Measurements from ENCODE around the gene NSUN2. TPM values are rescaled to one million over a fixed set of nuclear protein-coding genes. Genes with fewer than 3 reads are reported as not detected.

NSUN2 gene
- total RNA-seq: 41.5 TPM

GRCh38 chr5:6632888-6633468, at the start of gene NSUN2, which contains the start of gene SRD5A1:
Gene NSUN2 (minus strand): TSS chr5:6633044. CDS start chr5:6632979, 65 bp downstream.
Gene SRD5A1 (plus strand): TSS chr5:6633440. CDS start chr5:6633577, 137 bp downstream.

Other genes with a start within 250 kb of the NSUN2 start
- gene UBE2QL1, start 184.2 kb downstream of the NSUN2 start, total RNA-seq: 6.5 TPM
- 13.5 TPM for gene SRD5A1, start 396 bp upstream of the NSUN2 start, total RNA-seq
- 32.9 TPM for gene TENT4A, start 80.4 kb upstream of the NSUN2 start, total RNA-seq

Data from camera-type eye (tissue), 1 donor.